GM12872 (cell line): Measurements from ENCODE around the gene MAGEF1.

ENCODE experiments used
- TF ChIP-seq, protein P1 (sequence below): IDR thresholded peaks from 3 replicates; pipeline ENCODE4 v1.5.1; 2011; ENCODE audit warnings: low read depth, mild to moderate bottlenecking, low read length, moderate library complexity; ENCODE audit not compliant: insufficient read depth

Gene MAGEF1

DNA sequence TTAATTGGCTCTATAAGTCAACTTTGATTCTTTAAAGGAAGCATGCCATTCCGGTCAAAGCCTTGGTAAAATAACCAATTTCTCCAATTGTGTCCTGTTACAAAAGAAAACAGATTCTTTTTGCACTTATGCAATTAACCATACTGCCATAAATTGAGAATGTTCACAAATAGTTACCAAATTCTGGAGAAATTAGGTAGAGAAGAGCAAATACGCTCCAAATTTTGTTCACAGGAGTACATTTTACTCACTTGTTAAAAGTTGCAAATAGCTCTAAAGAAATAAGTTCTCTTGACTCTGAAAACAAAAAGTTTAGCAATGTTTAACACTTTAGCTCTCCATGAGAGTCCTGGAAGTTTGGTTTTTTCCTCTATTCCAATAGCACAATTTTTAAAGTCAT is 11.1 kb downstream of the MAGEF1 start:
- TF ChIP-seq, protein P1, sequence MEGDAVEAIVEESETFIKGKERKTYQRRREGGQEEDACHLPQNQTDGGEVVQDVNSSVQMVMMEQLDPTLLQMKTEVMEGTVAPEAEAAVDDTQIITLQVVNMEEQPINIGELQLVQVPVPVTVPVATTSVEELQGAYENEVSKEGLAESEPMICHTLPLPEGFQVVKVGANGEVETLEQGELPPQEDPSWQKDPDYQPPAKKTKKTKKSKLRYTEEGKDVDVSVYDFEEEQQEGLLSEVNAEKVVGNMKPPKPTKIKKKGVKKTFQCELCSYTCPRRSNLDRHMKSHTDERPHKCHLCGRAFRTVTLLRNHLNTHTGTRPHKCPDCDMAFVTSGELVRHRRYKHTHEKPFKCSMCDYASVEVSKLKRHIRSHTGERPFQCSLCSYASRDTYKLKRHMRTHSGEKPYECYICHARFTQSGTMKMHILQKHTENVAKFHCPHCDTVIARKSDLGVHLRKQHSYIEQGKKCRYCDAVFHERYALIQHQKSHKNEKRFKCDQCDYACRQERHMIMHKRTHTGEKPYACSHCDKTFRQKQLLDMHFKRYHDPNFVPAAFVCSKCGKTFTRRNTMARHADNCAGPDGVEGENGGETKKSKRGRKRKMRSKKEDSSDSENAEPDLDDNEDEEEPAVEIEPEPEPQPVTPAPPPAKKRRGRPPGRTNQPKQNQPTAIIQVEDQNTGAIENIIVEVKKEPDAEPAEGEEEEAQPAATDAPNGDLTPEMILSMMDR, result no peak

DNA sequence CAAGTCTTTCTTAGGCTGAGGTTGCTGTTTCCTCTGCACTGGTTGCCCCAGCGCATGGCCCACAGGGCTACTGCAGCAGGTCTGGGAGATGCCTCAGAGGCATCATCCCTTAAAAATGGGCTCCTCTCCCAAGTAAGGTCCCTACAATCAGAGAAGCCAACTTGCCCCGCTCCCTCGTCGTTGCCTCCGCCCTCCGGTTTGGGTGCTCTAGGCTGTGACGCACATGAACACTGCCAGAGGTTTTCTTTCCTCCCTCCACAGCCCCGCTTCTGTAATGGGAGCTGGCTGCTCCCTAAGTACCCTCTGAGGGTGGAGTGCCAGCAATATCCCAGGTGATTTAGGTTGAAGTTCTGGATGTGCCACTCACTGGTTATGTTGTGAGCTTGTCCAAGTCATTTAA is 14.0 kb downstream of the MAGEF1 start:
- TF ChIP-seq, protein P1, result no peak

DNA sequence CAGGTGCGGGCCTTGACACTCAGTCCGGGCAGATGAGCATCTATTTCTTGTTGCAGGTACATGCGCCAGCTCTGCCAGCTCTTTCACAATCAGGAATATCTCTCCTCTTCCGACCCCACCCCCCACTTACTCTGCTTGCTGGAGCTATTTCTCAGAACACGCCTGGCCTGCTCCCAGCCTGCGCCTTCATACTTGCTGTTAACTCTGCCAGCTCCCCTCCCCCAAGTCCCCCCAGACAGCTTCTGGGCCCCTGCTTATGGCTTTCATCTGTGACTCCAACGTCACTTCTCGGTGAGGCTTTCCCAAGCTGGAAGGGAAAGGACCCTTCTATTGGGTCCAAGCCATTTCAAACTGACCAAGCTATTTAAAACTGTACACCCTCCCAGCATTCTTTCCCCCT is 15.2 kb downstream of the MAGEF1 start:
- TF ChIP-seq, protein P1, result no peak

DNA sequence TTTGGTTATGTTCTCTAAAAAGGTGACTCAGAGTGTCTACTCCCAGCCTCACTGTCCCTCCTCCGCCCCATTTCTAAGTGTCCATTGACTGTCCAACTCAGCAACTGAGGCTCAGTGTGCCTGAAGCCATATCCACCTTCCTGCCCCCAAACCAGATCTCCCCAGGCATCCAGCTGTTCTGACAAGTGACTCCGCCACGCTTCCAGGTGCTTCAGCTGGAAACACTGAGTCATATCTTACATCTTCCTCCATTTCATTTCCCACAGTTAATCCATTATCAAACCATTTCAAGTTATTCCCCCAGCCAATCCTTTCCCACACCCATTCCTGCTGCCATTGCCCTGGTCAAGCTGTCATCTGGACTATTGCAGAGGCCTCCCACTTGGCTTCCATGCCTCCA is 17.1 kb downstream of the MAGEF1 start:
- TF ChIP-seq, protein P1, result no peak

DNA sequence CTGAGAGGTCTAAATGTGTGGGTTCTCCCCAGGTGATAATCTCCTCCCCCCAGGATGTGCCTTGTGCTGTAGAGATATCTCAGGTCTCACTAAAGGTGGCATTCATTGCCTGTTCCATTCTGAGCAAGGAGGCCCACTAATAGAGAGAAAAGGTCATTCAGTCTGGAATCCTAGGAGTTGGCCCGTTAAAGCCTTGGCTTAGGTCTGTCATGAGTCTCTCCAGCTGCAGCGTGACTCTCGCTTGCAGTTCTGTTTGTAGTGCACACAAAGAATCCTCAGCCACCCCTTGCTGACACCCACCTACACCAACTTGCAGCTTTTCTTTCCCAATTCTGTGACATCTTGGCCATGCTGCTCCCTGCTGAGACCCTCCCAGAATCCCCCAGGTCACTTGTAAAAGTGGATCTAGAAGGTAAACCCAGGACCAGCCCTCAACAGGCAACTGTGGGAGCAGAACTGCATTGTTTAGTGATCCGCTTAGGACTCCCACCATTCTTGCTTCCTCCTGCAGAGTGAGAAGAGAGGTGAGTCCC is 17.7 kb downstream of the MAGEF1 start:
- TF ChIP-seq, protein P1, result no peak

DNA sequence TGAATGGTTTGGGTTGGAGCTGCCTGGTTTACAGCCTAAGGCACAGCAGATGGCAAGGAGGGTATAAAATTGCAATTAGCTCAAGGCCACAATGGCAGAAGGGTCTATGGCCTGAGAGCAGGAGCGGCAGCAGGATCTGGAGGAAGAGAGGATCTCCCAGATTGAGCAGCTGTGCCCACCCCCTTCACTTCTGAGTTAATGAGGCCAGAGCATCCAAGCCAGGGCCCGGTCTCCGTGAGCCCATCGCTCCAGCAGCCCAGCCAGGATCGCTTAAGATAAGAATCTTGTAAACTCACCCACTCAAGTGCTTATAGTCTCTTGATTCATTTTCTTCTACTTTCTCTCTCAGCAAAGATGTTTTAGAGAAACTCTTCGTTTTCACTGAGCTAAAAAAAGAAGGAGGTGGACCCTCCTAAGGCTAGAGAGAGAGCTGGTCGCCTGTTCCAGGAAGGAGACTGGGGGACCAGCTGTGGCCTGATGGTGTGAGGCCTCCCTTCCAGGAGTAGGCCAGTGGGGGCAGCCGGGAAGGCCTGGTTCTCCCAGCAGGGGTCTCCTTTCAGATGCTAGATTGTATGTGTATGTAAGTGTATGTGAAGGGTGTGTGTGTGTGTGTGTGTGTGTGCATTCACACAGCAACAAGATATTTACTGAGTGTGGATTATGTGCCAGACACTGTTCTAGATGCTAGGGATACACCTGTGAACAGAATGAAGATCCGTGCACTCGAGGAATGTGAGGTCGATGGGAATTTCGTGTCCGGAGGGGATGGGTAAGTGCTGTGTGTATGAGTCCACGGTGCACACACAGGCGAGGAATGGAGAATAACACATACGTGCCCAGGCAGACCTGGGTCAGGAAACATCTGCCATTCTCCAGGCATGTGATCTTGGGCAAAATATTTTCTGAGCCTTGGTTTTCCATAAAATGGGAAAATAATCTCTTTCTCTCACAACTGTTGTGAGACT is 18.6 kb downstream of the MAGEF1 start:
- TF ChIP-seq, protein P1, result no peak

DNA sequence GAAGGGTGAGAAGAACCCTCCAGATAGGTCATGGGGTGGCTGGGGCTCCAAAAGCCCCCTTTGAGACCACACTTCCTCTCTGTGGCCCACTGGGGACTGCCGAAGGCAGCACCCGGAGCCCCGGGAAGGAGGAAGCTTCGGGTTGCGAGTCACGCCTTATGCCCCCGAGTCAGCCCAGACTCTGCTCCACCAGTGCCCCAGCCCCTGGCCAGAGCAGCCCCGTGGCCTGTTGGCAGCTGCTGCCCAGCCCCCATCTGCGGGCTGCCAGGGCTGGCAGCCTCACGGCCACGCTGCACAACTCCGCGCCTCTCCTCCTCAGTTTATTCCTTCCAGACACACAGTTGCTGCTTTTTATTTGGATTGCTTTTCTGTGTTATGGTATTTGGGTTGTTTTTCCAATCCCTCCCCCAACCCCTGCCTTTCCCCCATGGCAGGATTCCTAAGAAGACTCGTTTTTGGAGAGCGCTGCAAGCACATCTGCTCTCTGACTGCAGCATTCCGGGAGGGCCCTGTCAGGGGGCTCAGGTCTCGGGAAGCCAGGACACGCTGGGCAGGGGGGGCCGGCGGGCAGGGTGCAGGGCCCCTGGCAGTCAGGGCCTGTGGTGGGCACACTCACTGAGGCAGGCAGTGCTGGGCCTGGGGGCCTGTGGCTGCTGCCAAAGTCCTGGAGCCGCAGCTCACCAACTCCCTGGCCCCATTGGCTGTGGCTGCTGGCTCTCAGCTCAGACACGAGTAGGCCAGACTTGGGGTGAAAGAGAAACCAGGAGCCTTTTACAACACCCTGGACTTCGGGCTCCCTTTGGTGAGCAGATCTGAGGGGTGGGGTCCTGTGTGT is 20.2 kb downstream of the MAGEF1 start:
- TF ChIP-seq, protein P1, result no peak
